HG03575 (cell line): Measurements from ENCODE around the gene KLF13.
A peak's percentile ranks its signal among the peaks of the same experiment; 100 is the strongest.

Experiments used
- ATAC-seq: cut with Tn5 transposase; IDR thresholded peaks from one replicate; pipeline ENCODE4 v1.9.1; 2021; ENCODE audit not compliant: unreplicated experiment, insufficient number of reproducible peaks, low FRiP score; ENCODE audit errors: extremely low read depth

The KLF13 gene

GRCh38 chr15:31326156-31326874 is at the start of gene KLF13:
TSS of gene KLF13 (plus strand) at chr15:31326835. CDS start at chr15:31327213, 378 bp downstream.
- ATAC-seq, result peak; percentile 26

- ATAC-seq, result no peak
Observed at GRCh38 chr15:31277335-31278060, 49.1 kb upstream of the KLF13 start.

DNA sequence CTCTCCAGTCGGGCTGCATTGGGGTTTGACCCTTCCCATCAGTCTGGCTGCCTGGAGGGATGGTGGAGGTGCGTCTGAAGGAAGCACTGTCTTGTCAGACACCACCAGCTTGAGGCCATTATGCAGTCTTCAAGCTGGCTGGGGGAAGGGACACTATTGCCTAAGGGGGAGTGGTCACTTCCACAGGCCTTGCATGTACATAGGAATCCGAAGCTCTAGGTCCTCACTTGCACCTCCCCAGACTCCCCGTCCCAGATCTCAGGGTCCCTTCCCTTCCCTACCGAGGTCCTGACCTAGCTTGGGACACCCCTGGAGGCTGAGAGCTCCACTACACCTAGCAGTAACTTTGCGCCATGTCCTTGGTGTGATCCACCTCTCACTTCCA is 48.6 kb upstream of the KLF13 start:
- no peak for ATAC-seq

- ATAC-seq, result no peak
Observed at GRCh38 chr15:31278544-31279220, 48.0 kb upstream of the KLF13 start.

GRCh38 chr15:31279221-31280045 is 47.2 kb upstream of the KLF13 start:
- no peak for ATAC-seq

DNA sequence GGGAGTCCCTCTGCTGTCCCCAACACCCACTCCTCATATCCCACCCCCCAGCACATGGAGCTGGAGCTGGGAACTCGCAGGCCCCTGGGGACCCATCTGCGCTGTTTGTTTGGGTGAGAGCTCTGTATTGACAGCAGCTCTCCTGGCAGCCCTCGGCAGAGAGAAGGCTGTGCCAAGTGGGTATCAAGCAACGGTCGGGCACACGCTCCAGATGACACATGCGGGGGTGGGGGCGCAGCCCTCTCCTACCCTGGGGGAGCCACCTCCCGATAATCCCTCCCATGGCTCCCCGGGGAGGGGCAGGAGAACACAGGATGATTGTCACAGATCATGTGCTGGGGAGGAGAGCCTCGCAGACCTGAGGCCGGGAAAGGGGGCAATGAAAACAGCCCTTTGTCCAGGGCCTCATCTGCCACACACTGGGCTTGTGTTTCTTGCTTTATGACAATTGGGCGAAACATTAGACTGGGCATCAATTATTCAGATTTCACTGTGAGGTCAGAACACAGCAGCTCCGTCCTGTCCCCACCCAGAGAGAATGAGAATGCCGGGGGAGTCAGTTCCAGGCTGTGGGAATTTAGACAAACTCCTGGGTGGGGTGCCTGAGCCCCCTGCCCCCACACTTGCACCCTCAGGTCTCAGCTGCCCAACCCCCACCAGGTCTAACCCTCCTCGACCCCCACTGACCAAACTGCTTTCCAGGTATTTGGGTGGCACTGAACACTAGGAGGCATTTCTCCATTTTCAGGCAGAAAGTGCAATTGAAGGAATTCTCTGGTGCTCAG is 46.4 kb upstream of the KLF13 start:
- no peak for ATAC-seq

DNA sequence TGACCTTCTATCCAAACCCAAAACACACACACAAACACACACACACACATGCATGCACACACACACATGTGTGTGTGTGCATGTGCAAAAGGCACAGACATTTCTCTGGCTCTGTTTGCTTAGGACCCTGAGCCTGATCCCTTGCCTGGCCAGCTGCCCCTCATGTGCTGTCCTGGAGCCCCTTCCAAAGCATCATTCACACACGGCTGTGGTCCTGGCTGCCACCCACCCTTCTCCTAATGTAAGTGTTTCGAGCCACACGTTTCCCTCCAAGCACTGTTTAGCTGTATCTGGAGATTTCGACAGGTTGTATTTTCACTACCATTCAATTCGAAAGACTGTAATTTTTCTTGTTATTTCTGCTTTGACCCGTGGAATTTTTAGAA is 45.8 kb upstream of the KLF13 start:
- ATAC-seq, result no peak

- ATAC-seq, result no peak
Observed at GRCh38 chr15:31283043-31283442, 43.6 kb upstream of the KLF13 start.

DNA sequence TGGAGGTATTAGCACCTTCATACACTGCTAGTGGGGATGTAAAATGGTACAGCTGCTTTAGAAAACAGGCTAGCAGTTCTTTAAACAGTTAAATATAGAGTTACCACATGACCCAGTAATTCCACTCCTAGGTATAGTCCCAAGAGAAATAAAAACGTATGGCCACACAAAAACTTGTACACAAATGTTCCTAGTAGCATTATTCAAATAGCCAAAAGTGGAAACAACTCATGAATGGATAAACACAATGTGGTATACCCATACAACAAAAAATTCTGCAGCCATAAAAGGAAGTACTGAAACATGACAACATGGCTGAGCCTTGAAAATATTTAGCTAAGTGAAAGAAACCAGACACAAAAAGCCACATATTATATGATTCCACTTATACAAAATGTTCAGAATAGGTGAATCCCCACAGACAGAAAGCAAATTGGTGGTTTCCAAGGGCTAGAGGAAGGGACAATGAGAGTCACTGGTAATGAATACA is 40.8 kb upstream of the KLF13 start:
- no peak for ATAC-seq

GRCh38 chr15:31291048-31291578 is 35.5 kb upstream of the KLF13 start:
- ATAC-seq, result no peak

GRCh38 chr15:31292391-31293015 is 34.1 kb upstream of the KLF13 start:
- ATAC-seq, result no peak

DNA sequence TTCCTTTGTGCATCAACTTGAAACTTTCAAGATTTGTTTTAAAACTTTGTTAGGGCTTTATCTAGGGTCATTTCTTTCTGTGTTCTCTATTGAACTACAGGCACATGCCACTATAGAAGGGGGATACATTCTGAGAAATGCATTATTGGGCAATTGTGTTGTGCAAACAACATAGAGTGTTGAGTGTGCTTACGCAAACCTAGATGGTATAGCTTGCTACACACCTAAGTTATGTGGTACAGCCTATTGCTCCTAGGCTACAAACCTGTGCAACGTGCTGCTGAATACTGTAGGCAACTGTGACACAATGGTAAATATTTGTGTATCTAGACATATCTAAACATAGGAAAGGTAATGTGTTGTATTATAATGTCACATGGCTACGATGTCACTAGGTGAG is 33.0 kb upstream of the KLF13 start:
- ATAC-seq, result no peak

GRCh38 chr15:31294067-31294466 is 32.6 kb upstream of the KLF13 start:
- ATAC-seq, result no peak

GRCh38 chr15:31295658-31296057 is 31.0 kb upstream of the KLF13 start:
- no peak for ATAC-seq

DNA sequence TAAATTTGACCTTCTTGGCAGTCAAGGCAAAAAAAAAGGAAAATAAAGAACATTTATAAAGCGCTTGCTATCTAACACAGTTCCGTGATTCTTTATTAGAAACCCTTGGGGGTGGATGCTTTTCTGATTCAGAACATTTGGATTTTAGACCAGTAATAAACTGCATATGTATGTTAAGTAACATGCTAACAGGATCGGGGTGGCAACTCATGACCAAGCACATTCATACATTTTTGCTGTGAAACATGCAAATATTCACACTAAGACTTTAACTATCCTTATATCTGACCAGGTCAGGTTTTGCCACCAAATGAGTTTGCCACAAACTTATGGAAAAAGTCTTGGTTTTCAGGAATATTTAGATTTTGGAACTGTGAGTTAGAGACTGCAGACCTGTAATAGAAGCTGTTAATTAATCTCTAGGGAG is 30.4 kb upstream of the KLF13 start:
- no peak for ATAC-seq

DNA sequence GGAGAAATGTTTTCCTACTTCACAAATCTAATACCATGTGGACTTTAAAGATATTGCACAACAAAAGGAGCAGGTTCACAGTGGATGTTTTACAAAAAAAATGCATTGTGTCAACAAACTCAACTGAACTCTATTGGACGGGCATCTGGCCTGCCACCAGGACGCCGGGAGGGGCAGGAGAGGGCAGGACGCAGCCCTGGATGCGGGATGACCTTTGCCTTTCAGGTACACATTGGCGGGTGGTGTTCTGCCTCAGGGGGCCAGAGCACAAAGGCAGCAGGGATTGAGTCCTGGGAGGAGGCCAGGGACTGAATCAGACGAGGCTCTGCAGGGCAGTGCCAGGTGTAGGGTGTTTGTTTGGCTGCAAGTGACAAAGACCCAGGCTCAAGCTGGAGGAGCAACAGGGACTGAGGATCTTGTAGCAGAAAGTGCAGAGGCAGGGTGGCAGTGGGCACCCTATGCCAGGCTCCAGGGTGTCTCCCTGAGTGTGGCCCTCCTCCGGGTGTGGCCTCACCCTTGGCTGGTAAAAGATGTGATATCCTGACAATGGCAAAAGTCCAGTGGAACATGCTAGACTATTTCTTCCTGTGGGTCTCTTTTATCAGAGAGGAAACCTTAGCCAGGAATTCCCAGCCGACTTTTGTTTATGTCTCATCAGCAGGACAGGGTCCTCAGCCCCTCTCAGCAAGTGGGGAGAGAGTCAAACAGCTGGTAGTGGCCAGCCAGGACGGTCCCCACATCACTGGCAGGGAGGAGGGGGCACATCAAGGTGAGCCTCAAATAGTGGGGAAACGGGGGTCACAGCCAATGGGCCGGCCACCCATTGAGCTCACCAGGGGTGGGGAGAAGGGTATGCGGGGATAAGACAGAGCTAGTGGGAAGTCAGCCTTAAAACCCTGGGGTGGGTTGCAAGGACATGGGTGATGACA is 29.7 kb upstream of the KLF13 start:
- no peak for ATAC-seq
